H1 (cell line): ENCODE data around the gene EXOC6. TPM values are rescaled to one million over a fixed set of nuclear protein-coding genes. Genes with fewer than 3 reads are reported as not detected.

ENCODE experiments used
- CTCF ChIA-PET: fragments of 300-600 bp; sonication (Branson Sonifier 250); formaldehyde crosslinking; loops from one replicate; lab custom pipeline; 2021; ENCODE audit not compliant: partially characterized antibody; lab: Charles Lee
- POLR2A ChIA-PET: fragments of 300-600 bp; sonication (Branson Sonifier 250); formaldehyde crosslinking; loops from one replicate; lab custom pipeline; 2021; ENCODE audit warnings: inconsistent platforms; ENCODE audit not compliant: partially characterized antibody; lab: Charles Lee
- DNase-seq, 2 experiments: peaks; one replicate each; pipeline versions ENCODE4 v3.0.0 to v3.0.0-alpha.2; 2010 to 2022; ENCODE audit warnings: low spot score in 2 of 2, low read depth in 1 of 2, mixed read lengths in 1 of 2
- FAIRE-seq: peaks from 2 replicates; lab custom pipeline; 2011; peaks lifted over from hg19 to GRCh38; lab: Jason Lieb, UNC
- H2AFZ ChIP-seq: 2 replicates; pipeline ENCODE4 v1.8.1; 2012; ENCODE audit warnings: low read length, inconsistent platforms
- H2AK5ac ChIP-seq: 2 replicates; pipeline ENCODE4 v1.6.1; 2013; ENCODE audit warnings: low read depth, low read length
- H2BK120ac ChIP-seq: replicated peaks from 2 replicates; pipeline ENCODE3; 2013; ENCODE audit warnings: low read depth, low read length, inconsistent platforms
- H2BK12ac ChIP-seq: 2 replicates; pipeline ENCODE4 v1.6.1; 2013; ENCODE audit warnings: low read depth, low read length
- H2BK15ac ChIP-seq: 2 replicates; pipeline ENCODE4 v1.6.1; 2013; ENCODE audit warnings: low read length
- H2BK20ac ChIP-seq: 2 replicates; pipeline ENCODE4 v1.6.1; 2013; ENCODE audit warnings: low read length
- H2BK5ac ChIP-seq: 2 replicates; pipeline ENCODE4 v1.6.1; 2013; ENCODE audit warnings: low read depth, low read length
- H3K14ac ChIP-seq: 2 replicates; pipeline ENCODE4 v1.6.1; 2013; ENCODE audit warnings: inconsistent platforms; ENCODE audit not compliant: insufficient read length
- H3K18ac ChIP-seq: 2 replicates; pipeline ENCODE4 v1.6.1; 2013; ENCODE audit warnings: low read length; ENCODE audit errors: extremely low read depth
- H3K23ac ChIP-seq: 2 replicates; pipeline ENCODE4 v1.6.1; 2013; ENCODE audit warnings: inconsistent platforms; ENCODE audit not compliant: insufficient read length
- H3K23me2 ChIP-seq: 2 replicates; pipeline ENCODE4 v1.6.1; 2013; ENCODE audit warnings: low read depth, low read length
- H3K27ac ChIP-seq: 2 replicates; pipeline ENCODE4 v1.6.1; 2011; ENCODE audit warnings: low read depth, low read length, inconsistent platforms
- H3K27me3 ChIP-seq, 4 experiments: replicated peaks in 1 of 4; 1 replicate in 1 of 4; 2 replicates in 3 of 4; pipeline versions ENCODE4 v1.6.1 to v1.8.1; 2011 to 2013; ENCODE audit warnings: low read length in 3 of 4, mild to moderate bottlenecking in 3 of 4, inconsistent platforms in 2 of 4, mixed read lengths in 2 of 4, moderate library complexity in 1 of 4; ENCODE audit not compliant: control insufficient read depth in 3 of 4, insufficient read depth in 3 of 4; ENCODE audit errors: extremely low read depth in 1 of 4
- H3K36me3 ChIP-seq, 4 experiments: 2 replicates each; pipeline versions ENCODE4 v1.6.1 to v1.8.1; 2011 to 2013; ENCODE audit warnings: mild to moderate bottlenecking in 4 of 4, low read length in 3 of 4, moderate library complexity in 2 of 4, control low read depth in 1 of 4, inconsistent platforms in 1 of 4; ENCODE audit not compliant: insufficient read depth in 4 of 4, control insufficient read depth in 2 of 4
- H3K4ac ChIP-seq: replicated peaks from 2 replicates; pipeline ENCODE3; 2013; ENCODE audit warnings: low read length, low read depth, mixed read lengths, inconsistent platforms; ENCODE audit not compliant: insufficient read length
- H3K4me1 ChIP-seq, 4 experiments: replicated peaks in 1 of 4; 1 replicate in 1 of 4; 2 replicates in 3 of 4; pipeline versions ENCODE4 v1.6.1 to v1.8.1; 2011 to 2013; ENCODE audit warnings: low read length in 3 of 4, inconsistent platforms in 2 of 4, mixed read lengths in 1 of 4; ENCODE audit not compliant: insufficient read depth in 4 of 4, control insufficient read depth in 3 of 4
- H3K4me2 ChIP-seq, 2 experiments: 2 replicates each; pipeline versions ENCODE4 v1.6.1 to v1.8.1; 2011 to 2013; ENCODE audit warnings: low read depth in 2 of 2, low read length in 2 of 2, control low read depth in 1 of 2, inconsistent platforms in 1 of 2, mild to moderate bottlenecking in 1 of 2; ENCODE audit not compliant: insufficient read depth in 1 of 2
- H3K4me3 ChIP-seq, 4 experiments: fragments of 200-600, 300-600 bp in 1 of 4; sonication (generic), shearing (Covaris generic), sonication (Bioruptor Twin) in 1 of 4; 2 replicates each; pipeline versions ENCODE4 v1.5.1 to v1.8.1; 2011 to 2016; ENCODE audit warnings: low read length in 4 of 4, low read depth in 3 of 4, control low read depth in 2 of 4, inconsistent platforms in 2 of 4, mild to moderate bottlenecking in 2 of 4, mixed read lengths in 1 of 4, moderate library complexity in 1 of 4; ENCODE audit not compliant: insufficient read depth in 2 of 4; ENCODE audit errors: extremely low read depth in 1 of 4
- H3K56ac ChIP-seq: replicated peaks from 2 replicates; pipeline ENCODE3; 2013; ENCODE audit warnings: low read depth, mild to moderate bottlenecking, mixed read lengths, low read length, inconsistent platforms; ENCODE audit not compliant: insufficient read length
- H3K79me1 ChIP-seq: 2 replicates; pipeline ENCODE4 v1.6.1; 2013; ENCODE audit warnings: low read depth, low read length, control low read depth
- H3K79me2 ChIP-seq, 2 experiments: 2 replicates each; pipeline versions ENCODE4 v1.6.1 to v1.8.1; 2012 to 2013; ENCODE audit warnings: low read length in 2 of 2, mild to moderate bottlenecking in 2 of 2, inconsistent platforms in 1 of 2; ENCODE audit not compliant: insufficient read depth in 2 of 2, control insufficient read depth in 1 of 2
- H3K9ac ChIP-seq, 4 experiments: replicated peaks in 1 of 4; 1 replicate in 1 of 4; 2 replicates in 3 of 4; pipeline versions ENCODE4 v1.6.1 to v1.8.1; 2011 to 2013; ENCODE audit warnings: low read depth in 3 of 4, low read length in 3 of 4, control low read depth in 2 of 4, mild to moderate bottlenecking in 2 of 4, moderate library complexity in 2 of 4, inconsistent platforms in 1 of 4; ENCODE audit errors: extremely low read depth in 1 of 4
- H3K9me3 ChIP-seq, 2 experiments: 2 replicates each; pipeline versions ENCODE4 v1.6.1 to v1.8.1; 2012 to 2013; ENCODE audit warnings: mild to moderate bottlenecking in 2 of 2, moderate library complexity in 2 of 2, control low read depth in 1 of 2, inconsistent platforms in 1 of 2, low read depth in 1 of 2, low read length in 1 of 2, mixed read lengths in 1 of 2; ENCODE audit not compliant: insufficient read depth in 2 of 2
- H4K20me1 ChIP-seq, 2 experiments: replicated peaks in 1 of 2; 2 replicates each; pipeline versions ENCODE3 to v1.8.1; 2011 to 2013; ENCODE audit warnings: inconsistent platforms in 2 of 2, low read length in 2 of 2, mild to moderate bottlenecking in 1 of 2; ENCODE audit not compliant: insufficient read depth in 2 of 2, control insufficient read depth in 1 of 2
- H4K5ac ChIP-seq: 2 replicates; pipeline ENCODE4 v1.6.1; 2013; ENCODE audit warnings: low read length, low read depth, mixed read lengths, inconsistent platforms; ENCODE audit not compliant: insufficient read length
- H4K8ac ChIP-seq: 2 replicates; pipeline ENCODE4 v1.8.0; 2013; ENCODE audit warnings: mild to moderate bottlenecking, moderate library complexity, low read length, inconsistent platforms; ENCODE audit not compliant: insufficient read depth; ENCODE audit errors: extremely low read depth
- H4K91ac ChIP-seq: replicated peaks from 2 replicates; pipeline ENCODE3; 2013; ENCODE audit warnings: low read length, mixed read lengths, inconsistent platforms; ENCODE audit not compliant: insufficient read length
- NRF1 ChIP-seq: IDR thresholded peaks from 2 replicates; pipeline ENCODE4 v1.6.1; 2011; ENCODE audit warnings: mild to moderate bottlenecking, low read depth, low read length, improper control_type of control experiment
- SUZ12 ChIP-seq: fragments of 200-600 bp; sonication (generic); IDR thresholded peaks from 2 replicates; pipeline ENCODE4 v1.6.1; 2012; ENCODE audit warnings: mild to moderate bottlenecking, inconsistent platforms, low read length, moderate library complexity, mixed read lengths
- TAF7 ChIP-seq: optimal IDR thresholded peaks from 2 replicates; pipeline ENCODE3; 2011; ENCODE audit warnings: low read depth, mild to moderate bottlenecking, inconsistent platforms, low read length, moderate library complexity, borderline replicate concordance
- TEAD4 ChIP-seq: IDR thresholded peaks from 2 replicates; pipeline ENCODE4 v1.6.1; 2012; ENCODE audit warnings: low read depth, low read length, inconsistent platforms, mixed read lengths
- WGBS, 2 experiments: shearing (Covaris generic) in 1 of 2; methylation state at CpG; one replicate each; pipeline versions ENCODE4 v1.1.6 to v1.1.7; 2013 to 2015; ENCODE audit warnings: low lambda C conversion rate in 2 of 2, mixed read lengths in 2 of 2, inconsistent platforms in 1 of 2, low coverage in 1 of 2, missing lambda C conversion rate in 1 of 2; ENCODE audit not compliant: insufficient replicate concordance in 2 of 2, insufficient coverage in 1 of 2, insufficient read length in 1 of 2; ENCODE audit errors: extremely low coverage in 1 of 2, missing lambda C conversion rate in 1 of 2; 5-methylcytosine and 5-hydroxymethylcytosine counted together
- polyA plus RNA-seq, 7 experiments: library from polyadenylated mRNA; depleted of rRNA in 3 of 7; stranded (reverse) in 5 of 7; unstranded in 2 of 7; fragments of >200 nt in 5 of 7; fragments of 200-250 nt in 2 of 7; gene quantifications; 1 replicate in 5 of 7; 2 replicates in 1 of 7; 4 replicates in 1 of 7; pipeline versions ENCODE4 v1.2.1 to v1.2.3, GENCODE V29; 2011 to 2013; ENCODE audit warnings: missing spikeins in 2 of 7, mixed read lengths in 2 of 7
- total RNA-seq: library from RNA; stranded (reverse); fragmentation: NEBNext Ultra II Directional; extraction: Animal tissue kit (Norgen Biotek cat#: 25700); gene quantifications from 2 replicates; pipeline ENCODE4 v1.2.1, GENCODE V29; 2021

EXOC6 gene
- total and polyA plus RNA-seq, 2 of the 8 experiments (the other 6 are each of a cell fraction or from before 2014, with no cell fraction given), result 1.7 to 4.5 TPM

- H2BK15ac ChIP-seq, result no peak overlapping the region
- no peaks in the 10 kb centered on the region for H3K27me3 ChIP-seq
- no peaks in the 10 kb centered on the region for H3K4me1 ChIP-seq
- H3K9me3 ChIP-seq, result no peaks in the 10 kb centered on the region
- no peaks in the 10 kb centered on the region for H3K79me2 ChIP-seq
- ChIA-PET POLR2A (interaction anchor here (0.6 kb wide), 1 partner anchor 236 kb away, joined by 3 read pairs; no protein-coding TSS in a partner anchor), CTCF (interaction anchor here (1.0 to 2.8 kb wide), 3 partner anchors 13 to 28 kb away, joined by 3 to 21 read pairs (median 5); no protein-coding TSS in a partner anchor)
- no peak overlapping the region for H3K4me3 ChIP-seq
- H3K79me1 ChIP-seq, result no peaks in the 10 kb centered on the region; the same call in 1 of the 2 replicates
- H4K20me1 ChIP-seq, result no peaks in the 10 kb centered on the region
- no peak overlapping the region for H3K4ac ChIP-seq
- no peak overlapping the region for H2AFZ ChIP-seq
- H3K18ac ChIP-seq, result no peak overlapping the region
- no peak overlapping the region for H3K4me2 ChIP-seq
- no peak overlapping the region for H3K27ac ChIP-seq
- no peaks in the 10 kb centered on the region for H3K36me3 ChIP-seq
- no peak overlapping the region for H4K8ac ChIP-seq
- no peak overlapping the region for H3K14ac ChIP-seq
- no peak overlapping the region for H2AK5ac ChIP-seq
- no peak overlapping the region for H2BK120ac ChIP-seq
- H4K91ac ChIP-seq, result no peak overlapping the region
- H3K23me2 ChIP-seq, result no peaks in the 10 kb centered on the region
- H3K9ac ChIP-seq, result no peak overlapping the region
- H3K23ac ChIP-seq, result no peak overlapping the region
- no peak overlapping the region for H2BK5ac ChIP-seq
- H3K56ac ChIP-seq, result no peak overlapping the region
- H2BK20ac ChIP-seq, result no peak overlapping the region
- H4K5ac ChIP-seq, result no peak overlapping the region
- no peak overlapping the region for H2BK12ac ChIP-seq
- no peak for FAIRE-seq
- WGBS, 2 experiments, result 91% methylated on average over 3 of the region's 3 CpGs; no CpG with 5 or more reads in 1 of the 2 experiments
- no peak for DNase-seq
- TF ChIP-seq TEAD4 (no peak), SUZ12 (no peak), NRF1 (no peak), TAF7 (no peak)
These were observed 18.9 kb downstream of the EXOC6 start for GRCh38 chr10:92867235-92867634.
